Fibroblast of mammary gland (primary cell): ENCODE measurements around the gene ATP5F1D.
A peak's percentile ranks its signal among the peaks of the same experiment; 100 is the strongest.
"Not testable (repeated sequence)": the region's sequence is repeated elsewhere in the genome, so short reads cannot be mapped to it uniquely, and the experiment has no call there.

ENCODE experiments used
- DNase-seq: peaks from one replicate; pipeline ENCODE4 v3.0.0-alpha.2; 2010; ENCODE audit warnings: low read depth
- H3K4me3 ChIP-seq: 2 replicates; pipeline ENCODE4 v1.5.1; 2011; ENCODE audit warnings: low read depth, mild to moderate bottlenecking, low read length, moderate library complexity; ENCODE audit not compliant: control insufficient read depth
- TF ChIP-seq, protein P1 (sequence below): conservative IDR thresholded peaks from 2 replicates; pipeline ENCODE4 v1.5.1; 2011; ENCODE audit warnings: low read depth, low read length, inconsistent platforms; ENCODE audit not compliant: control insufficient read depth, insufficient read depth

ATP5F1D gene

DNA sequence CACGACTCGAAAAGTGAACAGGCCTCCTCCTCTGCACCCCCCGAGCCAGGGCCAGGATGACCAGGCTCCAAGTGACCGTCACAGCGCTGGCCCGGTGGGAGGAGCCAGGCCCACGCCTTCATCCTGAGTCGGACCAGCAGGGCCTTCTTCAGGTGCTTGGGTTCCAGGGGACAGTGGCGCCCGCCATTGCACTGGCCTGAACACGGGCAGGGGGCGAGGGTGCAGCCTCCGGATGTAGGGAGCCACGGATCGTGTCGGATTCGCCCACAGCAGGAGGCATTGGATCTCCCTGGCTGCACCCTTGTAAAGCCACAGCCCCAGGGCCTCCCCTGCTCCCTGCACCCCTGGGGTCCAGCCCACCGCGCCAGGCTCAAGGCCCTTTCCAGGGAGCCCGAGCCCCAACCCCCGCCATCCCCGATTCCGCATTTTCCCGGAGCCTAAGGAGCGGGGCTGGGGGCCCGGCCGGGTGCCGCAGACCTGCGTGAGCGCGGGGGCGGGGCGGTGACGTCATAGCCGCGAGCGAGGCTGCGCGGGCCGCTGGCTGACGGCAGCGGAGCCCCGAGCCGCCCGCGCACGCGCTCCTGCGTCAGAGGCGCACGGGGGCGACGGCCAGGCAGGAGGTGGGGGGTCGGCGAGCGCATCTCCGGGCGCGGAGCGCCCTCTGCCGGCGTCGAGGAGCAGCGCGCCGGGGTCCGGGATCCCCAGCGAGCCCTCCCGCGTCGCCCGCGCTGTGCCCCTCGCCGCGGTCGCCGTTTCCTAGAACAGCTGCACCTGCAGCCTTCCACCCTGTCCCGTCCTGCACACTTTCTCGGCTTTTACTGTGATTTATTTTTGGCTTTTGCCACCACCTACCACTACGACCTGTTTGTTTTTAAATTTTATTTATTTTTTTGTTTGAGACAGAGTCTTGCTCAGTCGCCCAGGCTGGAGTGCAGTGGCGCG lies 1.5 kb upstream of the ATP5F1D start:
- peak overlapping the region; percentile 29 for H3K4me3 ChIP-seq
- peak; percentile 90 for DNase-seq
- TF ChIP-seq, protein P1, sequence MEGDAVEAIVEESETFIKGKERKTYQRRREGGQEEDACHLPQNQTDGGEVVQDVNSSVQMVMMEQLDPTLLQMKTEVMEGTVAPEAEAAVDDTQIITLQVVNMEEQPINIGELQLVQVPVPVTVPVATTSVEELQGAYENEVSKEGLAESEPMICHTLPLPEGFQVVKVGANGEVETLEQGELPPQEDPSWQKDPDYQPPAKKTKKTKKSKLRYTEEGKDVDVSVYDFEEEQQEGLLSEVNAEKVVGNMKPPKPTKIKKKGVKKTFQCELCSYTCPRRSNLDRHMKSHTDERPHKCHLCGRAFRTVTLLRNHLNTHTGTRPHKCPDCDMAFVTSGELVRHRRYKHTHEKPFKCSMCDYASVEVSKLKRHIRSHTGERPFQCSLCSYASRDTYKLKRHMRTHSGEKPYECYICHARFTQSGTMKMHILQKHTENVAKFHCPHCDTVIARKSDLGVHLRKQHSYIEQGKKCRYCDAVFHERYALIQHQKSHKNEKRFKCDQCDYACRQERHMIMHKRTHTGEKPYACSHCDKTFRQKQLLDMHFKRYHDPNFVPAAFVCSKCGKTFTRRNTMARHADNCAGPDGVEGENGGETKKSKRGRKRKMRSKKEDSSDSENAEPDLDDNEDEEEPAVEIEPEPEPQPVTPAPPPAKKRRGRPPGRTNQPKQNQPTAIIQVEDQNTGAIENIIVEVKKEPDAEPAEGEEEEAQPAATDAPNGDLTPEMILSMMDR = peak; percentile 36

DNA sequence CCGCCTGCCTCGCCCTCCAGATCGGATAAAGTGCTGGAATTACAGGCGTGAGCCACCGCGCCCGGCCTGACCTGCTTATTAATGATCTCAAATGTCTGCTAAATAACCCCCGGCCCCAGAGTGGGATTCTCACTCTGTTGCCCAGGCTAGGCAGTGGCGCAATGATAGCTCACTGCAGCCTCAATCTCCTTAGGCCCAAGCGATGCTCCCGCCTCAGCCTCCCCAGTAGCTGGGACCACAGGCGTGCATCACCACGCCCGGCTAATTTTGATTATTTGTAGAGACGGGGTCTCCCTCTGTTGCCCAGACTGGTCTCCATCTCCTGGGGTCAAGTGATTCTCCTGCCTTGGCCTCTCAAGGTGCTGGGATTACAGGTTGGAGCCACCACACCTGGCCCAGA lies 626 bp upstream of the ATP5F1D start:
- no peak for DNase-seq
- H3K4me3 ChIP-seq = no peak overlapping the region
- TF ChIP-seq, protein P1 = no peak

- H3K4me3 ChIP-seq = peak overlapping the region; percentile 4
- peak; percentile 83 for DNase-seq
- TF ChIP-seq, protein P1 = peak; percentile 74
Observed at GRCh38 chr19:1243768-1244692, 2.5 kb downstream of the ATP5F1D start.

DNA sequence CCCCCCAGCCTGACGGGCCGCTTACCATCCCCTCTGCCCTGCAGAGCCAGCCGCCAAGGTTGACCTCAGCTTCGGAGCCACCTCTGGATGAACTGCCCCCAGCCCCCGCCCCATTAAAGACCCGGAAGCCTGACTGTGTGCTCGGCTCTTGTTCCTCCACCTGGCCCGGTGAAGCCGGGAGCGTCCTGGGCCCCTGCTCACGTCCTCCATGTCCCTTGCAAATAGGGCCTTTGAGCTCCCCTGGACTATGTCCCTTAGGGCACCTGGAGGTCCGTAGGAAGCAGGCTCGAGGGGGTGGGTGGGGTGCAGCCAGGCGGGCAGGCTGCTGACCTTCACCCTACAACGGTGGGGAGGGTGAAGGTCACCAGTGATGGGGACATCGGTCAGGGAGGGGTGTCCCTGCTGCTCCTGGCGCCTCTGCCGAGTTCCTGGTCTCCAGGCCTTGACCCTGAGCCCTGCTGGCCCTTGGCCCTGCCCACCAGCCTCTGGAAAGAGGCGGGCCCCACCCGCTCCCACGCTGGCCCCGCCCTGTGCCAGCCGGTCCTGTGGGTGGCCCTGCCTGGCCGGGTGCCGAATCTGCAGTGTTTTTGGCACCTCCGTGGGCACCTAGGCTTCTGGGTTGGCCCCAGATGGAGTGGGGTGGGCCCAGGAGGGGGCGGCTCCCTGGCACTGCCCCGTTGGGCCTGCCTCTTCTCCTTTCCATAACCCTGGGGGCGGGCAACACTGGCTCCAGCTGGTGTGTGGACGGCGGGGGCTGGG lies 3.3 kb downstream of the ATP5F1D start:
- DNase-seq = no peak
- peak overlapping the region; percentile 4 for H3K4me3 ChIP-seq
- TF ChIP-seq, protein P1 = no peak

DNA sequence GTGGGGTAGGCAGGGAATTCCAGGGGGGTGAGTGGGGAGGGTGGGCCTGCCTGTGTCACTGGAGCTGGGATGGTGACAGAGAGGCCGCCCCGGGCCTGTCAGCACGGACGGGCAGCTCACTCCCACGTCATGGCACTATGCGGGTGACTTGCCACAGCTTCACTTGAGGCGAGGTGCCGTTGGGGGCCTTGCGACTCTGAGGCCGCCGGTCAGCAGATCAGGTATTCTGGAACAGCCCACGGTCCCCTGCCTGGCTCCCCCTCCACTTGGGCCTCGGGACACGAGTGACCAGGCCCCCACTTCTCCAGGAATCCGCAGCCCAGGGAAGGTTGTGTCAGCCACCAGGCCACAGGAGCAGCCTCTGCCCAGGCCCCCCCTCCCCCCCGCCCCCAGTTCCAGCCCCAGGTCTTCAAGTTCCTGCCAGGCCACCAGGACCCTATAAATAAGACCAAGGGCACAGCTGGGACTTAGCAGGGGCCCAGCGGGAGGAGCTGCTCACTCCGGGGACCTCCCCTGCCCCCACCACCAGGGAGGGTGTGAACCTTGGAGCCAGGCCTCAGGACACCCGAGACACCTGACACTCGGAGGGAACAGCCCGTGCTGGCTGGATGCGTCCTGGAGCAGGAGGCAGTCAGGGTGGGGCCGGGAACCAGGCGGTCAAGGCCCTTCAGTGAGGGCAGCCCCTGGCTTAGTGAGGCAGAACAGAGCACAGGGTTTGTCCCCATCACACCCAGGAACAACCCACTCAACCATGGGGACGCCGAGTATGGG lies 4.1 kb downstream of the ATP5F1D start:
- TF ChIP-seq, protein P1 = no peak
- no peak for DNase-seq
- no peak overlapping the region for H3K4me3 ChIP-seq

GRCh38 chr19:1246265-1247087 lies 4.9 kb downstream of the ATP5F1D start:
- H3K4me3 ChIP-seq, DNase-seq: not testable (repeated sequence)
